ENCODE data around the gene GAA. TPM values are rescaled to one million over a fixed set of nuclear protein-coding genes. Genes with fewer than 3 reads are reported as not detected.

GAA gene
- total RNA-seq, 4 donors from 2014 or later, result 48.1 to 71.7 (median 67.8) TPM

- no peak for TF ChIP-seq CTCF (IDR thresholded peaks at IDR 0.05)
- TF ChIP-seq POLR2A (IDR thresholded peaks at IDR 0.05), result no peak
- WGBS, 2 donors, result 68 to 69% methylated on average over 4 of the region's 4 CpGs
- no peak for DNase-seq (ENCODE audit: low spot score in 2 of 2)
- no peak overlapping the region for H3K4me3 ChIP-seq (ENCODE audit: low read depth, poor library complexity, severe bottlenecking)
- intact Hi-C loops (cut with DNase I; ENCODE audit: low total_unique reads), result no loop called here
Measured at GRCh38 chr17:80060644-80061043, 40.7 kb upstream of the GAA start.

GRCh38 chr17:80061421-80061820, 40.0 kb upstream of the GAA start:
- no peak for DNase-seq (ENCODE audit: low spot score in 2 of 2)
- no peak overlapping the region for H3K4me3 ChIP-seq (ENCODE audit: low read depth, poor library complexity, severe bottlenecking)
- no peak for TF ChIP-seq POLR2A (IDR thresholded peaks at IDR 0.05)
- no peak for TF ChIP-seq CTCF (IDR thresholded peaks at IDR 0.05)
- intact Hi-C loops (cut with DNase I; ENCODE audit: low total_unique reads), result no loop called here
- 84 to 88% methylated on average over 12 of the region's 12 CpGs for WGBS, 2 donors

GRCh38 chr17:80063830-80064585, 37.4 kb upstream of the GAA start:
- H3K4me3 ChIP-seq (ENCODE audit: low read depth, poor library complexity, severe bottlenecking), result no peak overlapping the region
- WGBS, 2 donors, result 84 to 90% methylated on average over 27 of the region's 27 CpGs
- intact Hi-C loops (cut with DNase I; ENCODE audit: low total_unique reads), result no loop called here
- peak; percentile 39 to 90 for DNase-seq (ENCODE audit: low spot score in 2 of 2)
- TF ChIP-seq POLR2A (IDR thresholded peaks at IDR 0.05) (no peak), CTCF (IDR thresholded peaks at IDR 0.05) (no peak)

DNA sequence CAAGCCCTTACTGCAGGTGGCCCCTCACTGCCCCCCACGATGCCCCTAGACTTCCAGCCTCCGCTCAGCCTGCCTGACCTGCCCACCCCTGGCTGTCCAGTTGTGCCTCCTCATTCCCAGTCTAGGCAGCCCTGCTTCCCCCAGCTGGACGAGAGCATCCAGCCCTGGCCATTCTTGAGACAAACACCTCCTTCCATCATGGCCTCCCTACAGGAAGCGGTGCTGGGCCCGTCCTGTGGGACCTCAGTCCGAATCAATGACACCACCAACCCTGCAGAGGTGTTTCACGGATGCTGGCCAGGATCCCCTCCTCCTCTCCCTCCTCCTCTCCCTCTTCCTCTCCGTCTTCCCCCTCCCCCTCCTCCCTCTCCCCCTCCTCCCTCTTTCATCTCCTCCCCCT, 36.7 kb upstream of the GAA start:
- intact Hi-C loops (cut with DNase I; ENCODE audit: low total_unique reads), result no loop called here

DNA sequence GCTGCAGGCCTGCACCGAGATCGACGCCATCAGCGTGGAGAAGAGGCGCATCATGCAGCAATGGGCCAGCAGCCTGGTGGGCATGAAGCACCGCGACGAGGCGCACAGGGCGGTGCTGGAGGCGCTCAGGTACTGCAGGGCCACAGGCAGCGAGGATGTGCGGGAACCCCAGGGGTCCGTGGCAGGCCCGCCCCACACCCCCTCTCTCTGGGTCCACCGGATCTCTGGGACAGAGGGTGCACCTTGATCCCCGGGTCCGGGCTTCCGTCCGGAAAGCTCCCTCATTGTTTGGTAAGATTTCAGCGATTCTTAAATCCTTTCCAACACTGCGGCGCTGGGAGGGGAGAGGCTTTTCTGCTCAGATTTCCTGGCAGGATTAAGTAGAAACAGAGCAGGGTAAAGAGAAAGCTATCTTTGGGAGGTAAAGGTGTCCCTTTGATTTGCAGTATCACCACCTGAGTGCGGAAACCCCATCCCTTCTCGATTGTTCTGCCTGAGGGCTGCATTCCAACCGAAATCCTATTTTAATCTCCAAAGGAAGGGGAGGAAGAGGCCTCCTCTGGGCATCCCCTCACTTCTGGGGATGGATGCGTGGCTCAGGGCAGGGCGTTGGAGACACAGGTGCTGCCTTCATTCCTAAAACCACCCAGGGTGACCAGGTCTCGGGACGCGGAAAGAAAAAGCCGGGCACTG, 35.8 kb upstream of the GAA start:
- DNase-seq (ENCODE audit: low spot score in 2 of 2), result no peak
- intact Hi-C loops (cut with DNase I; ENCODE audit: low total_unique reads), result no loop called here
- TF ChIP-seq CTCF (IDR thresholded peaks at IDR 0.05), result no peak
- no peak for TF ChIP-seq POLR2A (IDR thresholded peaks at IDR 0.05)
- no peak overlapping the region for H3K4me3 ChIP-seq (ENCODE audit: low read depth, poor library complexity, severe bottlenecking)
- WGBS, 2 donors, result 68 to 72% methylated on average over 32 of the region's 32 CpGs

More for the DNA sequence above, 36.7 kb upstream of the GAA start:
- TF ChIP-seq POLR2A (IDR thresholded peaks at IDR 0.05), result no peak
- no peak for TF ChIP-seq CTCF (IDR thresholded peaks at IDR 0.05)
- H3K4me3 ChIP-seq (ENCODE audit: low read depth, poor library complexity, severe bottlenecking), result no peak overlapping the region
- DNase-seq (ENCODE audit: low spot score in 2 of 2), result no peak
- WGBS, 2 donors, result 81 to 85% methylated on average over 8 of the region's 8 CpGs
